MM.1S (cell line): ENCODE data around the gene TMEM117.

Experiments used
- EZH2phosphoT487 ChIP-seq: fragments of 300-600 bp; sonication (generic); IDR thresholded peaks from 2 replicates; pipeline ENCODE4 v1.6.1; 2018; ENCODE audit warnings: antibody characterized with exemption, low read length
- TF ChIP-seq, protein P1 (sequence below): fragments of 300-600 bp; sonication (generic); IDR thresholded peaks from 2 replicates; pipeline ENCODE4 v1.5.1; 2016; ENCODE audit warnings: antibody characterized with exemption, low read length, mixed read lengths

GRCh38 chr12:43896496-43896895 is 60.6 kb downstream of the TMEM117 start:
- no peak for TF ChIP-seq EZH2phosphoT487
- TF ChIP-seq, protein P1, sequence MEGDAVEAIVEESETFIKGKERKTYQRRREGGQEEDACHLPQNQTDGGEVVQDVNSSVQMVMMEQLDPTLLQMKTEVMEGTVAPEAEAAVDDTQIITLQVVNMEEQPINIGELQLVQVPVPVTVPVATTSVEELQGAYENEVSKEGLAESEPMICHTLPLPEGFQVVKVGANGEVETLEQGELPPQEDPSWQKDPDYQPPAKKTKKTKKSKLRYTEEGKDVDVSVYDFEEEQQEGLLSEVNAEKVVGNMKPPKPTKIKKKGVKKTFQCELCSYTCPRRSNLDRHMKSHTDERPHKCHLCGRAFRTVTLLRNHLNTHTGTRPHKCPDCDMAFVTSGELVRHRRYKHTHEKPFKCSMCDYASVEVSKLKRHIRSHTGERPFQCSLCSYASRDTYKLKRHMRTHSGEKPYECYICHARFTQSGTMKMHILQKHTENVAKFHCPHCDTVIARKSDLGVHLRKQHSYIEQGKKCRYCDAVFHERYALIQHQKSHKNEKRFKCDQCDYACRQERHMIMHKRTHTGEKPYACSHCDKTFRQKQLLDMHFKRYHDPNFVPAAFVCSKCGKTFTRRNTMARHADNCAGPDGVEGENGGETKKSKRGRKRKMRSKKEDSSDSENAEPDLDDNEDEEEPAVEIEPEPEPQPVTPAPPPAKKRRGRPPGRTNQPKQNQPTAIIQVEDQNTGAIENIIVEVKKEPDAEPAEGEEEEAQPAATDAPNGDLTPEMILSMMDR, result no peak
